ENCODE results near the gene PTGER3. TPM values are rescaled to one million over a fixed set of nuclear protein-coding genes. Genes with fewer than 3 reads are reported as not detected.

Gene PTGER3
- total RNA-seq (36.0 TPM), polyA plus RNA-seq (16.0 TPM)

- peak; percentile 15 for DNase-seq (ENCODE audit: extremely low spot score)
- 8% methylated on average over 56 of the region's 56 CpGs for WGBS
- H3K27ac ChIP-seq (ENCODE audit: low read depth): no peak within 1 kb of the TSS
Measured at GRCh38 chr1:71047635-71048607, at the start of gene PTGER3. TSS of gene PTGER3 (minus strand) at chr1:71047816. CDS start at chr1:71047577, 239 bp downstream.

GRCh38 chr1:71094913-71095312 lies 47.3 kb upstream of the PTGER3 start:
- DNase-seq (ENCODE audit: extremely low spot score): no peak
- no peaks in the 10 kb centered on the region for H3K4me1 ChIP-seq (ENCODE audit: insufficient read depth)
- no peak overlapping the region for H3K4me3 ChIP-seq (ENCODE audit: low read depth, low read length)
- H3K27ac ChIP-seq (ENCODE audit: low read depth): no peak overlapping the region
- 95% methylated on average over 2 of the region's 2 CpGs for WGBS
- no peaks in the 10 kb centered on the region for H3K36me3 ChIP-seq (ENCODE audit: insufficient read depth)

More at GRCh38 chr1:71047635-71048607, at the start of gene PTGER3:
- no peaks in the 10 kb centered on the region for H3K4me1 ChIP-seq (ENCODE audit: insufficient read depth)
- H3K36me3 ChIP-seq (ENCODE audit: insufficient read depth): no peaks in the 10 kb centered on the region
- peak within 1 kb of the TSS; percentile 45 for H3K4me3 ChIP-seq (ENCODE audit: low read depth, low read length)

GRCh38 chr1:71093938-71094337 lies 46.3 kb upstream of the PTGER3 start:
- Histone ChIP-seq H3K36me3 (ENCODE audit: insufficient read depth) (no peaks in the 10 kb centered on the region), H3K27ac (ENCODE audit: low read depth) (no peak overlapping the region), H3K4me1 (ENCODE audit: insufficient read depth) (no peaks in the 10 kb centered on the region), H3K4me3 (ENCODE audit: low read depth, low read length) (no peak overlapping the region)
- DNase-seq (ENCODE audit: extremely low spot score): no peak
- 45% methylated on average over 1 of the region's 1 CpG for WGBS

- H3K27ac ChIP-seq (ENCODE audit: low read depth): no peak overlapping the region
- WGBS: 36% methylated on average over 6 of the region's 6 CpGs
- no peaks in the 10 kb centered on the region for H3K4me1 ChIP-seq (ENCODE audit: insufficient read depth)
- no peak for DNase-seq (ENCODE audit: extremely low spot score)
- no peak overlapping the region for H3K4me3 ChIP-seq (ENCODE audit: low read depth, low read length)
- H3K36me3 ChIP-seq (ENCODE audit: insufficient read depth): no peaks in the 10 kb centered on the region
Measured at GRCh38 chr1:71089536-71090270, 42.1 kb upstream of the PTGER3 start.

GRCh38 chr1:71088645-71089287 lies 41.1 kb upstream of the PTGER3 start:
- DNase-seq (ENCODE audit: extremely low spot score): no peak
- WGBS: 94% methylated on average over 5 of the region's 5 CpGs
- Histone ChIP-seq H3K36me3 (ENCODE audit: insufficient read depth) (no peaks in the 10 kb centered on the region), H3K4me3 (ENCODE audit: low read depth, low read length) (no peak overlapping the region), H3K27ac (ENCODE audit: low read depth) (no peak overlapping the region), H3K4me1 (ENCODE audit: insufficient read depth) (no peaks in the 10 kb centered on the region)

GRCh38 chr1:71087713-71088112 lies 40.1 kb upstream of the PTGER3 start:
- no peaks in the 10 kb centered on the region for H3K4me1 ChIP-seq (ENCODE audit: insufficient read depth)
- no peak overlapping the region for H3K27ac ChIP-seq (ENCODE audit: low read depth)
- DNase-seq (ENCODE audit: extremely low spot score): no peak
- 97% methylated on average over 1 of the region's 1 CpG for WGBS
- no peaks in the 10 kb centered on the region for H3K36me3 ChIP-seq (ENCODE audit: insufficient read depth)
- H3K4me3 ChIP-seq (ENCODE audit: low read depth, low read length): no peak overlapping the region

GRCh38 chr1:71087060-71087459 lies 39.4 kb upstream of the PTGER3 start:
- DNase-seq (ENCODE audit: extremely low spot score): no peak
- no peaks in the 10 kb centered on the region for H3K36me3 ChIP-seq (ENCODE audit: insufficient read depth)
- H3K4me3 ChIP-seq (ENCODE audit: low read depth, low read length): no peak overlapping the region
- no peak overlapping the region for H3K27ac ChIP-seq (ENCODE audit: low read depth)
- H3K4me1 ChIP-seq (ENCODE audit: insufficient read depth): no peaks in the 10 kb centered on the region

- no peak for DNase-seq (ENCODE audit: extremely low spot score)
- Histone ChIP-seq H3K4me1 (ENCODE audit: insufficient read depth) (no peaks in the 10 kb centered on the region), H3K36me3 (ENCODE audit: insufficient read depth) (no peaks in the 10 kb centered on the region), H3K27ac (ENCODE audit: low read depth) (no peak overlapping the region), H3K4me3 (ENCODE audit: low read depth, low read length) (no peak overlapping the region)
- WGBS: 91% methylated on average over 1 of the region's 1 CpG
Measured at GRCh38 chr1:71086331-71086730, 38.7 kb upstream of the PTGER3 start.

- Histone ChIP-seq H3K4me1 (ENCODE audit: insufficient read depth) (no peaks in the 10 kb centered on the region), H3K36me3 (ENCODE audit: insufficient read depth) (no peaks in the 10 kb centered on the region), H3K4me3 (ENCODE audit: low read depth, low read length) (no peak overlapping the region), H3K27ac (ENCODE audit: low read depth) (no peak overlapping the region)
- DNase-seq (ENCODE audit: extremely low spot score): no peak
- 44% methylated on average over 2 of the region's 2 CpGs for WGBS
Measured at GRCh38 chr1:71083271-71083670, 35.7 kb upstream of the PTGER3 start.

- no peaks in the 10 kb centered on the region for H3K4me1 ChIP-seq (ENCODE audit: insufficient read depth)
- WGBS: 74% methylated on average over 7 of the region's 7 CpGs
- H3K27ac ChIP-seq (ENCODE audit: low read depth): no peak overlapping the region
- H3K36me3 ChIP-seq (ENCODE audit: insufficient read depth): peaks cover 2% of the 10 kb centered on the region
- DNase-seq (ENCODE audit: extremely low spot score): no peak
- H3K4me3 ChIP-seq (ENCODE audit: low read depth, low read length): peak overlapping the region; percentile 93
Measured at GRCh38 chr1:71081697-71082080, 34.1 kb upstream of the PTGER3 start.

- peak; percentile 94 for DNase-seq (ENCODE audit: extremely low spot score)
- H3K4me3 ChIP-seq (ENCODE audit: low read depth, low read length): peak within 1 kb of the TSS; percentile 93
- H3K4me1 ChIP-seq (ENCODE audit: insufficient read depth): no peaks in the 10 kb centered on the region
- WGBS: under 1% methylated on average over 33 of the region's 33 CpGs
- peaks cover 3% of the 10 kb centered on the region for H3K36me3 ChIP-seq (ENCODE audit: insufficient read depth)
- H3K27ac ChIP-seq (ENCODE audit: low read depth): peak within 1 kb of the TSS; percentile 68
Measured at GRCh38 chr1:71080739-71081696, 33.4 kb upstream of the PTGER3 start, which contains the start of gene ZRANB2. TSS of gene ZRANB2 (minus strand) at chr1:71081035. CDS start at chr1:71080995, 40 bp downstream.

- under 1% methylated on average over 17 of the region's 17 CpGs for WGBS
- DNase-seq (ENCODE audit: extremely low spot score): no peak
- Histone ChIP-seq H3K4me3 (ENCODE audit: low read depth, low read length) (peak overlapping the region; percentile 93), H3K36me3 (ENCODE audit: insufficient read depth) (peaks cover 6% of the 10 kb centered on the region), H3K4me1 (ENCODE audit: insufficient read depth) (no peaks in the 10 kb centered on the region), H3K27ac (ENCODE audit: low read depth) (no peak overlapping the region)
Measured at GRCh38 chr1:71080230-71080738, 32.7 kb upstream of the PTGER3 start.

Data from urinary bladder (tissue), 4 donors.